ENCODE measurements around the gene GPT2.

Gene GPT2

DNA sequence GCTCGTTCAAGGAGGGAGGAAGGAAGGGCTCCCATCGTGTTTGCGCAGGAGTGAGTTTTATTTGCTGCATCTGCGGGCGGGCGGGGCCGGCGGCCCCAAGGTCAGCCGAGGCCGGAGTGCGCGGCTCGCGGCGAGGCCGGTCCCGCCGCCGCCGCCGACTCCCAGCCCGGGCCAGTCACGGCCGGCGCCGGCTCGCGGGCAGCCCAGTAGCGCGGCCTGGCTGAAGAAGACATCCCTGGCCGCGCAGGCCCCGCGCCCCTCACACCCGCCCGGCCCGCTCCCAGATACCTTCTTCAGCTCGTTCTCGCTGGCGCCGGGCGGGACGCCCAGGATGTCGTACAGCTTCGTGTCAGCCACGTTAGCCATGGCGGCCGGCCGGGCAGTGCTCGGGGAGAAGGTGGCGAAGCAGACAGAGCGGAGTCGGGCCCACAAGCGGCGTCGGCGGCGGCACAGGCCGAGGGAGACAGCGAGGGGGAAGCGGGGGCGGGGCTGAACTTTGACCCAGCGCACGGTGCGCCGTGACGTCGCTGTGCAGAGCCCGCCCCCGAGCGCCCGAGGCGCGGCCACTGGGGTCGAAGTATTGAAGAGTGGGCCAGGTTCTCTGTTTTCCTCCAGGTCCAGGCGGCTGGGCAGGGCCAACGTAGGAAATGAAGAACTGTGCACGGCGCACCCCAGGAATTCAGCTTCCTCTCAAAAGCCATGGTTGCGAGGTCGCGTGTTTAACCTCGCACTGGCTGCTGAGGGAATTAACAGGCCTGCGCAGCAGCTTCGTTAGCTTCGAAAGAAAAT is 89.2 kb downstream of the GPT2 start, which contains the start of gene DNAJA2:
TSS of gene DNAJA2 (minus strand) at position 468 of the 789 bp plus-strand sequence. CDS start at position 366, 102 bp downstream.
- DNase-seq = peak; percentile 95 to 96

DNA sequence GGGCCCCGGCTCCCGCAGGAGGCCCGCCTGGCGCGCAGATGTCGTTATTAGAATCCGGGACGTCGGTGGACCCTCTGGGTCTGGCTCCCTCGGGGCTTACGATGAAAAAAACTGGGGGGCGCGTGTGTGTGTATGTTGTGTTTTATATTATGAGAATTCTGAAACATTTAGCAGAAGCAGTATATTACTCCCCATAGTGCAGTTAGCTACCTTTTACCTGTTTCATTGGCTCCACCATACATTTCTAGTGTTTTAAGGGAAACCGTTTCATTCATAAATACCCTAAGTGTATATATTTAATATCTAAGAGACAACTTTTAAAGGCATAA is 89.8 kb downstream of the GPT2 start:
- no peak for DNase-seq

DNA sequence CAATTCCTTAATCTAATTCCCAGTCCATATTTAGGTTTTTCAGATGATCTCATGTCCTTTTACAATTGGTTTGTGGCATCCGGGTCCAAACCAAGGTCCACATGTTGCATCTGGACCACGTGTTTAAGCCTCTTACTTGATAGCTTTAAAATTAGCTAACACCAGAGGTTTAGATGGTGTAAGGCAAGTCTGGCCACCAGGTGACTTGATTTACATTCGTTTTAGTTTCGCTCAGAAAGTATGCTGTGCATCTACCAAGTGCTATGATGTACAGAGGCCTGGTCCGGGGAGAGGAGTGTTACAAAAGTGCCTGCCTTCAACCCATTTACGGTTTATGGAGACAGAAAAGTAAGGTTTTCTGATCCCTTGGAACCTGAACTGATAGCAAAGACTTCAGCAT is 90.2 kb downstream of the GPT2 start:
- peak; percentile 20 to 33 for DNase-seq

DNA sequence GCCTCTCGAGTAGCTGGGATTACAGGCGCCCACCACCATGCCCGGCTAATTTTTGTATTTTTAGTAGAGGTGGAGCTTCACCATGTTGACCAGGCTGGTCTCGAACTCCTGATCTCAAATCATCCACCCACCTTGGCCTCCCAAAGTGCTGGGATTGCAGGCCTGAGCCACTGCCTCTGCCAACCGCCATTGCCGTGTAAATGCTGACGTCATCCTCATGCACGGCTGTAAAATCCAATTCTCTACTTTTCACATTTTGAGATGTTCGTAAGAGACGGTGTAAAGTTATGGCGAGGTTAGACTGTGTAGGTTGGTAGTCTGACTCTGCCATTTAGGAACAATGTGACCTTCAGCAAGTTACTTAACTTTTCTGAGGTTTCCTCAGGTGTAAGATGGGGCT is 91.0 kb downstream of the GPT2 start:
- DNase-seq = no peak

DNA sequence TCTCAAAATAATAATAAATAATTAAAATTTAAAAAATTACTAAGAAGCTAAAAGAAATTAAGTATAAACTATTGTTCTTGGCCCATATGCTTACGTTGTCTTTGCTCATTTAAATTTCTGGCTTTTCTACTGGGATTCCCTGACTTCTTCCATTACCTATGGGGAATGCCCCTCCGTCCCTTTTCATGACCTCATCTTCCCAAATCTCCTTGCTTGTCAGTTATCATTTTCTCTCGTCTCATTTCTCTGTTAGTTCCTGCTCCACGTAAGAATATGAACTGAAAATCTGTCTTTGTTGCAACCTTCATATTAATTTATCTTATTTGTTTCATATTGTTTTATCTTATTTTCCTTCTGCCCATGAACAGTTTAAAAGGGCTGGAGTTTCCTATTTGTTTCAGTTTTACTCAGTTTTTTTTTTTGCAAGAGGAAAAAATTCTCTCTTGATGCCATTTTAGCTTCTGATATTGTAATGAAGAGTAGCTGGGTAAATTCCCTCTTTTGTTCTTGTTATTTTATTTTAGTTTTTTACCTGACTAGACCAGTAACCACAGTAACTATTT is 91.8 kb downstream of the GPT2 start:
- DNase-seq = no peak

DNA sequence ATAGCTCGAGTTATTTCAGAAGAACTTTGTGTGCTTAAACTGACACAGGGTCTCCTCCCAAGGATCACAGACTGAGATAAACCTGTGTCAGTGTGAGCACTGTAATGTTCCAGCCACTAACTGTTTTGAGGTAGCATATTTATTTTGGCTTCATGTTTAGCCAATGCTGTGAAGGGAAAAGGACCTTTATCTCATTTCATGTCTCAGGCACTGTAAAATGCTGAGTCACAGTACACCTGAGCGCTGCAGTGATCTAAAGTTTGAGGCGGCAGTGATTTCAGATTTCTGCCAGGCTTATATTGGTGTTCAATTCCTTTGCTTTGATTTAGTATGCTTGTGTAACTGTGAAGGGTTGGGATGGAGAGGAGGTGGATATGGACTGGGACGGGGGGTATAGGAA is 92.4 kb downstream of the GPT2 start:
- no peak for DNase-seq

Measured in stimulated activated CD4-positive, alpha-beta T cell treated with anti-CD3 and anti-CD28 coated beads, Interleukin-2, amount 100 ng/mL, for 24 hours (primary cell).